Activated T-cell treated with anti-CD3 and anti-CD28 coated beads, Interleukin-2, amount 50 U/mL, for 48 hours (primary cell): ENCODE measurements around the gene JADE2.

ENCODE experiments used
- DNase-seq, 2 experiments: peaks; one replicate each; pipeline ENCODE4 v3.0.0-alpha.2; 2020

The JADE2 gene

GRCh38 chr5:134570886-134571285 is 45.4 kb downstream of the JADE2 start:
- DNase-seq = no peak

DNA sequence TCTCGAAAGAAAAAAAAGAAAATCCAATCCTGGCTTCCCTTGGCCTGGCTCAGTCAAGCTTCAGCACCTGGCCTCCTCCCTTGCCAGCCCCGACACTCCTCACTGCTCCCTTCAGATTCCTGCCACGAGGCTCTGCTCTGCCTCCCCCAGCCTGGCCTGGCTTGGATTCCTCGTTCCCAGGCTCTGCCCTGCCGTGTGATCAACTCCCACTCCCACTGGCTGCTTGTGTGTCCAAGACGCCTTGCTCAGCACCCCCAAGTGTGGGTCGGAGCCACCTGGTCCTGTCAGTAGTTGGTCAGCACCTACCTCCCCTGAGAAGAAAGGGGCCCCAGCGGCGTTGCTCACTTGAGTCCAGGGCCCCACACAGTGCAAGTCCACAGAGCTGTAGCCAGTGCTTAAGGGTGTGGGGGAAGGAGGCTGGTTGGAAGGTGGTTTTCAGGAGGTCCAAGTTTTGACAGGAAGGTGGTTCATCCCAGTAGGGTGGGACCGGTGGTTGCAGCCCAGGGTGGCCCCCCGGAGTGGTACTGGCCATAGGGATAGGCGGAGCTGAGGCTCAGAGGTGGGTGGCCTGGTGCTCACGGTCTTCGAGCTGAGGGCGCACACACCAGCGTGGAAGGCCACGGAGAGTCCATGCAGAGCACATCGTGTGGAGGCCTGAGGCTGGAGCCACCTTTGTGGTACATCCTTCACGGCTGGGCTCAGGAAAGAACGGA is 46.4 kb downstream of the JADE2 start:
- no peak for DNase-seq

- DNase-seq = no peak
Measured at GRCh38 chr5:134572811-134573210, 47.3 kb downstream of the JADE2 start.

- no peak for DNase-seq
Measured at GRCh38 chr5:134574521-134574920, 49.1 kb downstream of the JADE2 start.

- no peak for DNase-seq
Measured at GRCh38 chr5:134575316-134575715, 49.8 kb downstream of the JADE2 start.

DNA sequence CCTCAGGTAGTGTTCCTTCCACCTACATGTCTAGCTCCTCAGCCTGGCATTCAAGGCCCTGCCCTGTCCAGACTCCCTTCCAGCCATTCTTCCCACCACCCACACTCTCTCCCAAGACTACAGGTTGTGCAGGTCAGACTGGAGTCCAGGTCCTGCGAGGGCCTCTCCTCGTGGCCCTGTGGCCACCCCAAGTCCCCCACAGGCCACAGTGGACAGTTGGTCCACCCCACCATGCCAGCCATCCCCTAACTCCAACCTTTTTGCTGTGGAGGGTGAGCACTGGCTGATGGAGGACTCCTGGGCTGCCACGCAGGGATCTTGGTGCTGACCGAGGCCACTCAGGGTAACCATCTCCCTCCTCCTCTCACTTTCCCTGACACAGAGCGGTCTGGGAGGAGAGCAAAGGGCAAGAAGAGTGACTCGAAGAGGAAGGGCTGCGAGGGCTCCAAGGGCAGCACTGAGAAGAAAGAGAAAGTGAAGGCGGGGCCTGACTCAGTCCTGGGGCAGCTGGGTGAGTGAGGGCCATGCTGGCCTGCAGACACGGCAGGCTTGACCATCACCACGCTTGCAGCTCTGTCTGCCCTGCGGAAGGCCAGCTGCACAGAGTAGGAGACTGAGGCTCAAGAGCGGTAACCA is 51.0 kb downstream of the JADE2 start:
- no peak for DNase-seq

DNA sequence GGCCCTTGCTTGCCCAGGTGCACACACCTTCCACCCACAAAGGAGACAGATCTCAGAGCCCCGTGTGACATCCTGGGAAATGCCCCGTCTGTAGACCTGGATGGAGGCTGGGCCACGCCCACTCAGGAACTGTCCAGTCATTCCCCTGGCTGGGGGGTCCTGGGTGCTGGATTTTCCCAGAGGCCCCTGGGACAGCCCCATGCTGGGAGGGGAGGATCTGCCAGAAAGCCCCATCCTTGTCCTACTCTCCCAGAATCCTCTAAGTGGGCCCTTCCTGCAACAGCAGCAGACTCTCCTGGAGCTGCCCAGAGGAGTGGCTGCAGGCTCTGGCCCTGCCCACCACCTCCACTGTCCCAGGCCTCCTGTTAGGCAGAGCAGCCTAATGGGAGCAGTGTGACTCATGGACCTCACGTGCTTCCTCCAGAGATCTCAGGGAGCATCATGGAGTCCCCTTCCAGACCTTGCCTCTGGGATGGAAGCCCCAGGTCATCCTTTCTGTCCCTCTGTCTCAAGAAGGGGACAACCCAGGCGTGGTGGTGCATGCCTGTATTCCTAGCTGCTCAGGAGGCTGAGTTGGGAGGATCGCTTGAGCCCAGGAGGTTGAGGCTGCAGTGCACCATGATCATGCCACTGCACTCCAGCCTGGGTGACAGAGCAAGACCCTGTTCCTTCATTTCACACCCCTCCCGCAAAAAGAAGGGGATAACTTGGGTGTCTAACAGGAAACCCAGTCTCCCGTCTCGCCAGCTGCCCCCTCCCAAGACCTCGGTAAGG is 51.7 kb downstream of the JADE2 start:
- no peak for DNase-seq

GRCh38 chr5:134577796-134578577 is 52.5 kb downstream of the JADE2 start:
- DNase-seq = peak; percentile 87 to 88

DNA sequence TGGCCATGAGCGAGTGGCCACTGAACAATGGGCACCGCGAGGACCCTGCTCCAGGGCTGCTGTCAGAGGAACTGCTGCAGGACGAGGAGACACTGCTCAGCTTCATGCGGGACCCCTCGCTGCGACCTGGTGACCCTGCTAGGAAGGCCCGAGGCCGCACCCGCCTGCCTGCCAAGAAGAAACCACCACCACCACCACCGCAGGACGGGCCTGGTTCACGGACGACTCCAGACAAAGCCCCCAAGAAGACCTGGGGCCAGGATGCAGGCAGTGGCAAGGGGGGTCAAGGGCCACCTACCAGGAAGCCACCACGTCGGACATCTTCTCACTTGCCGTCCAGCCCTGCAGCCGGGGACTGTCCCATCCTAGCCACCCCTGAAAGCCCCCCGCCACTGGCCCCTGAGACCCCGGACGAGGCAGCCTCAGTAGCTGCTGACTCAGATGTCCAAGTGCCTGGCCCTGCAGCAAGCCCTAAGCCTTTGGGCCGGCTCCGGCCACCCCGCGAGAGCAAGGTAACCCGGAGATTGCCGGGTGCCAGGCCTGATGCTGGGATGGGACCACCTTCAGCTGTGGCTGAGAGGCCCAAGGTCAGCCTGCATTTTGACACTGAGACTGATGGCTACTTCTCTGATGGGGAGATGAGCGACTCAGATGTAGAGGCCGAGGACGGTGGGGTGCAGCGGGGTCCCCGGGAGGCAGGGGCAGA is 53.3 kb downstream of the JADE2 start:
- DNase-seq = no peak

DNA sequence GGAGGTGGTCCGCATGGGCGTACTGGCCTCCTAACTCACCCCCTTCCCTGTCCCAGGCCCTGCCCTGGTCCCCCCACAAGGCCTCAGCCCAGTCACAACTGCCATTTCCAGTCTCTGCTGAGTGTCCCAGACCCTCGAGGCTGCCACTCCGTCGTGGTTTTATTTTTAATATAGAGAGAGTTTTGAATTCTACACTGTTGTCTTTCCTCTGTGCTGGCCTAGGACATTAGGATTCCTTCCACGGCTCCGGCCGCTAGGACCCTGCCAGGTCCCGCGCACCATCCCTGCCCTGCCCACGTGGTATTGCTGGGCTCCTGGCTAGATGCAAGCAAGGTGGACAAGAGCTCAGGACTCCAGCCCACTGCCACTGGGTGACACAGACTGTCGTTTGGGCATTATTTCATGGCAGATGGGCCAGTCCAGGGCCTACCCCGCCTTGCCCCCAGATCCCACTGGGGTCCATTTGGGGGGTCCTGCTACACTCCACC is 53.9 kb downstream of the JADE2 start:
- no peak for DNase-seq

- DNase-seq = no peak
Measured at GRCh38 chr5:134580001-134580460, 54.6 kb downstream of the JADE2 start.

- DNase-seq = no peak
Measured at GRCh38 chr5:134581241-134581981, 55.9 kb downstream of the JADE2 start.

DNA sequence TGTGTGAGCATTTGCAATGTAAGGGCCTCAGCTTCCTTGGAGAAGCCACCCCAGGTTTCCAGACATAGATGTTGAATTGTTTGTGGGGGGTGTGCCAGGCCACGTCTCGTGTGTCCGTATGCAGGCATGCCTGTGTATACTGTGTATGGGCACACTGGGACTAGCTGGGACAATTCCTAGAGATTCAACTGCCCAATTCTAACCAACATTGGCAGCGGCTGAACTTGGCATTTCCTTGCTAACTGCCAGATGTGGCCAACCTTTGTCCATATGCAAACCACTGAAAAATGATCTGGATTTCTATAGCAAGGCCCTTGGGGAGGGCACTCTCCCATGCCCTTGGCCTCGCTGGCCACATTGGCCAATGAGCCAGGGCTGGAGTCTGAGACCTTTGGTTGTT is 56.8 kb downstream of the JADE2 start:
- DNase-seq = no peak

DNA sequence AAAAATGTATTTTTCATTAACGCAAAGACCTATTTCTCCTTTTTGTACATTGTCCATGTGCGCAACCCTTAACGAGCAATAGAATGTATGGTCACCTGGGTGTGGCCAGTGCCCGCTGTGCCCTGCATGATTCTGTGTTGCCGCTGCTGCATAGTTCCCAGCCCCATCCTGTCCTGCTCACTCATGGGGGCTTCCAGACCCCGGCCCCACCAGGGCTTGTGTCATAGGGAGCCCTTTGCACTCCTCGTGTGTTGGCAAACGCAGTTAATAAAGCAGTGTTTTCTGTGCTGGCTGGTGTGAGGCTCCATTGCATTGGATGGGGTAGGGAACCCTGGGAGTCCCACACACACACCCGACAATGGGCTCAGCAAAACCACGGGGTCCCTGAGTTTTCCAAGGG is 57.5 kb downstream of the JADE2 start:
- no peak for DNase-seq

DNA sequence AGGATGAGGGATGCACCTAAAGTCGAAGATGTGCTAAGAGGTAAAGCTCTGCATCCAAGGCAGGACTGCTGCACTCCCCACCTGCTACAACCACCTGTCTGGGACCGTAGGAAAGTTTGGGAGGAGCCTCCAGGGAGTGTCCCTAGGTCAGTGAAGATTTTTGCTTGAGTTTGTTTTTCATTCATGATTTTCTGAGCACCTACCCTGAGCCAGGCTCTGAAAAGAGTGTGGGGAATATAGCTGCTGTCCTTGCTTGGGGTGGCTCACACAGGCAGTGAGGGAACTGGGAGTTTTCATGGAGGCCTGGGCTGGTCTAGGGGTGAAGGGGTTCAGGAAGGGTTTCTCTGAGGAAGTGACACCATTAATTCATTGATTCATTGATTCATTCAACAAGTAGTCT is 58.3 kb downstream of the JADE2 start:
- DNase-seq = no peak

GRCh38 chr5:134584662-134585061 is 59.2 kb downstream of the JADE2 start:
- no peak for DNase-seq

DNA sequence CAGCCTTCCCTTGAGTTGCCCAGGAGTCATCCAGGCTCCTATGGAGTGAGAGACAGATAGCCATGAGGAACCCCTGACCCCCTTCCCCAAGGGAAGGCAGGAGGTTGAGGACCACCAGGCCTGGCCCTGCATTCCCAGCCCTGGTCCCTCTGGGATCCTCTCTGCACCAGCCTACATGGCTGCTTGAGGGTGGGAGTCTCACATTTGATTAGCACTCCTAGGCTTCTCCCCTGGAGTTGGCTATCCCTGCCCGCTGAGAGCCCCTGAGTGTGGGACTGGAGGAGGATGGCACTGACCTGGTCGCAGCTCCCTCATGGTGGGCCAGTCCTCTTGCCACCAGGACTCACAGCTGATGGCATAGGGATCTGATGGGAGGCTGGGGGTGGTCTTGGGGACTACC is 60.5 kb downstream of the JADE2 start:
- DNase-seq = no peak

GRCh38 chr5:134586866-134587524 is 61.5 kb downstream of the JADE2 start:
- peak; percentile 93 to 94 for DNase-seq

GRCh38 chr5:134590992-134591659 is 65.7 kb downstream of the JADE2 start:
- peak; percentile 75 to 81 for DNase-seq

DNA sequence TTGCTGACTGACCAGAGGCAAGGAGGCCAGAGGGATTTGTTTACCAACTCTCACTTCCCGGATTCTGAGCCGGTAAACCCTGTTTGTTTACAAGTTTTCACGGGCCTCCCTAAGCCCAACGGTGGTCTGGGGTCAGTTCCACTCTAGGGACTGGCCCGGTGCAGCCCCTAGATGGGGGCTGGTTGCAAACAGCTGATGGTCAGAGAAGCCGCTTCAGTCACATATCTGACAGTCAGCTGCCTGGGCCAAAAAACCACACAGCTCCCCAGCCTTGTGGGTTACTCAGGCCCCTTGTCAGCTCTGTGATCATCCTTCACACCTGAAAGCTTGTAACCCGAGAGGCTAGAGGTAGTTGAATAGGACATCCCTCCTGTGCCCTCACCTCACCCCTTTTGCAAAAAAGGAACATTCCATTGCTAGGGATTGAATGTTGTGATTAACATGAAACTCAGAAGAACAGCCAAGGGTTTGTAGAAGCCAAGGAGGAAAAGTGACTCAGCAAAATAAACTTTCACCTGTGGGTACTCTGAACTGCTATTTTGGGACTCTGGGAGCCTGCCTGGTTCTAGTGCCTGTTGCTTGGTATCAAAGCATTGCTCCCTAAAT is 66.8 kb downstream of the JADE2 start:
- DNase-seq = no peak
